ENCODE results near the gene ETV4.

The ETV4 gene

DNA sequence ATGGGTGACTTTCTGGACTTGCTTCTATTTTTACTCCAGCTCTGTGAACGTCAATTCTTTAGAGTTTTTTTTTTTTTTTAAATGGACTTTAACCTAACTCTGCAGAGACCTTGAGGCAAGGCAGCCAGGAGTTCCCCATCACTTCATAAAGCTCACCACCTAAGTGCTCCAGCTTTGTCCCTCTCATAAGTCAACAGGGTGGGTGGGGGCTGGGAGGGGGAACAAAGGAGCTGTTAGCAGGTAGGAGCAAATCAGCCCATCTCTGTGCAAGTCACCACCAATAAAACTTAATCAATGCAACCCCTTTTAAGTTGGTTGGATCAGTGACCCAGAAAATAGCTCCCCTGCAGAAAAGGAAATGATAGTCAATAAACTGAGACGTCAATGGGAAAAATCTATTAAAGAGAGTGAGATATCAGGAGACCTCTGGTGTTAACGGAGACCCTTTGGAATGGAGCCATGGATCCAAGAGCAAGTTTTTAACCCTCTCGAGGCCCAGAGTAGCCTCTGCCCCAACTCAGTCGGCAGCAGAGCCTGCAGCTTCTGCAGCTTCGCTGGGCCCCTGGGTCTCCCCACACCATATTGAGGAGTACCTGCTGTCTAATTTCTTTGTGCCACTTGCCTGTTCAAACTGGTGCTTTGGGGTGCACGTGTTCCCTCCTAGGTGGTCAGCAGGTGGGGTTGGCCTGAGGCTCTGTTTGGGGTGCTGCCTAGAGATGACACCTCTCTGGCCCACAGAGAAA lies 27.6 kb upstream of the ETV4 start:
- no peak for DNase-seq (ENCODE audit: low read depth in 2 of 2)

DNA sequence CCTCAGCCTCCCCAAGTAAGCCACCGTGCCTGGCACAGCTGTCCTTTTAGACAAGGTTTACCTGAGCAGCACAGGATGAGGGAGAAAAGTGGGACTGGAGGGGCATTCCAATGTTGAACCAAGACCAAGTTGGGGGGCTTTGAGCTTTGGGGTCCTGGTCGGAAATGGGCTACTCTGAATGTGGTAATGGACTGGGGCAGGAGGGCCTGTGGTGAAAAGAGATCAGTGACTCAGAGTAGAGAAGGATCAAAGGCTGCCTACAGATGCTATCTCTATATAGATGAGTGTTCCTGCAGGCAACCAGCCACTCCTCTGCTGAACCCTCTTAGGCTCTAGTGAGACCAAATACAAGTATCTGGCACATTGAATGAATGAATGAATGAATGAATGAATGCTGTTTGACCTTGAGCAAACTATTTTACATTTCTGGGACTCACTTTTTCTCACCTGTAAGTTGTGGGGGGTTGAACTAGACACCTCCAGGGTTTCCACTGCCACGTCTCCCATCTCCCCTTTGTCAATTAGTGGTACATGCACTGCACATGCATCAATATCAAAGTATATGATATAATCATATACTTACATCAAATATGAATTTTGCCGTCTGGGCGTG lies 26.3 kb upstream of the ETV4 start:
- DNase-seq (ENCODE audit: low read depth in 2 of 2): no peak

DNA sequence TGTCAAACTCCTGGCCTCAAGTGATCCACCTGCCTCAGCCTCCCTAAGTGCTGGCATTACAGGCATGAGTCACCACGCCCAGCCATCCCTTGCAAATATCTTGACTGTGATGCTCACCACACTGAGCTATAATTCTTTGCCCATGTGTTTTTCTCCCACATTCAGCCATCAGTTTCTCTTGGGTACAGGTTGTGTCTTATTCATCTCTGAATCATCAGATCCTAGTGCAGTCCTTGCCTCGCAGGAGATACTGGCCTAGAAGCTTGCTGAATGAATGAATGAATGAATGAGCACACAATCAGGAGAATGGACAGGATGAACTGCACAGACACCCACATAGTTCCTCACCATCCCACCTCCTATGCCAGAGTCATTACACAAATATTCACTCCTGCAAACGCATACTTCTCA lies 24.4 kb upstream of the ETV4 start:
- DNase-seq (ENCODE audit: low read depth in 2 of 2): no peak

DNA sequence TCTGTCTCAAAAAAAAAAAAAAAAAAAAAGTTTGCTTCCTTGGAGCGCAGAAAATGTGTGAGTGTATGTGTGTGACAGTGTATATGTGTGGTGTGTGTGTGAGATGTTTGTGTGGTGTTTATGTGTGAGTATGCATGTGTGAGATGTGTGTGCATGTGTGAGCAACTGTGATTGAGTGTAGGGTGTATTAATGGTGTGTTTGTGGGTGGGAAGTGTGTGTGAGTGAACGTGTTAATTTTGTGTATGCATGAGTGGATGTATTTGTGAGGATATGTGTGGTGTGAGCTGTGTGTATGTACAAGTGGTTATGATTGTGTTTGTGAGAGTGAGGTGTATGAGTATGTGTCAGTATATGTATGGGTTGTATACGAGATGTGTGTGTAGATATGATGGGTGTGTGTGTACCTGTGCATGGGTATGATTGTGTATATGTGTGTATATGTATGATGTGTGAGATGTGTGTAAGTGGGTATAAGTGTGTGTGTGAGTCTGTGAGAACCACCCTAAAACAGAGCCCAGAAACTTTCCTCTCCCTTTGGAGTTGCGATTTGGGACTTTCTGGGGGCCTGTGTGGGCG lies 22.5 kb upstream of the ETV4 start:
- DNase-seq (ENCODE audit: low read depth in 2 of 2): no peak

DNA sequence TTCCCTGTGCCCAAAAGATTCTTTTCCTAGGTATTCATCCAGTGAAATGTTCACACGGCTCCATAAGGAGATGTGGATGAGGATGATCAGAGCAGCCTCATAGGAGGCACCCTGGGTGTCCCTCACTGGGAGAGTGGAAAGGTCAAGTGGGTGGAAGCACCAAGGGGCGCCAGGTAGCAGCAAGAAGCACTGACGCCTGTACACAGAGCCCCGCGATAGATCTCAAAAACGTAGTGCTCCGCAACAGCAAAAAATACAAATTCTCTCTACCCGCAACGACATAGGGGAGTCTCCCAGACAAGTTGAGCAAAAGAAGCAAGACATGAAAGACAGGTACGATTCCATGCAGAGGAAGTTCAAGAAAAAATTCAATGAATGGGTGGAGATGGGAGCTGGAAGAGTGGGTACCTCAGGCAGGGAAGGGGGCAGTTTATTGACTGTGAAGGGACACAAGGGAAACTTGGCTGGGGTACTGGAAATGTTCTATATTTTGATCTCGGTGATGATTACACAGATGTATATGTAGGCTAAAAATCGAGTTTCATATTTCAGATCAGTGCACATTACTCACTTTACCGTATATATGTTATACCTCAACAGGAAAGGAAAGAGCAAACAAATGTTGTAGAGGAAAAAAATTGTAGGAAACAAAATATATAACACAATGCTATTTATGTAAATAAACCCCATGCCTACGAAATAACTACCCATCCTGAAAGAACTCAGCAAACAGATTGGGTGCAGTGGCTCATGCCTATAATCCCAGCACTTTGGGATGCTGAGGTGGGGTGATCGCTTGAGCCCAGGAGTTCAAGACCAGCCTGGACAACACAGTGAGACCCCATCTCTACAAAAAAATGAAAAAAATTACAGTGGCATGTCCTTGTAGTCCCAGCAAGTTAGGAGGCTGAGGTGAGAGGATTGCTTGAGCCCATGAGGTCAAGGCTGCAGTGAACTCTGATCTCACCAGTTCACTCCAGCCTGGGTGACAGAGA lies 17.8 kb upstream of the ETV4 start:
- DNase-seq (ENCODE audit: low read depth in 2 of 2): no peak

DNA sequence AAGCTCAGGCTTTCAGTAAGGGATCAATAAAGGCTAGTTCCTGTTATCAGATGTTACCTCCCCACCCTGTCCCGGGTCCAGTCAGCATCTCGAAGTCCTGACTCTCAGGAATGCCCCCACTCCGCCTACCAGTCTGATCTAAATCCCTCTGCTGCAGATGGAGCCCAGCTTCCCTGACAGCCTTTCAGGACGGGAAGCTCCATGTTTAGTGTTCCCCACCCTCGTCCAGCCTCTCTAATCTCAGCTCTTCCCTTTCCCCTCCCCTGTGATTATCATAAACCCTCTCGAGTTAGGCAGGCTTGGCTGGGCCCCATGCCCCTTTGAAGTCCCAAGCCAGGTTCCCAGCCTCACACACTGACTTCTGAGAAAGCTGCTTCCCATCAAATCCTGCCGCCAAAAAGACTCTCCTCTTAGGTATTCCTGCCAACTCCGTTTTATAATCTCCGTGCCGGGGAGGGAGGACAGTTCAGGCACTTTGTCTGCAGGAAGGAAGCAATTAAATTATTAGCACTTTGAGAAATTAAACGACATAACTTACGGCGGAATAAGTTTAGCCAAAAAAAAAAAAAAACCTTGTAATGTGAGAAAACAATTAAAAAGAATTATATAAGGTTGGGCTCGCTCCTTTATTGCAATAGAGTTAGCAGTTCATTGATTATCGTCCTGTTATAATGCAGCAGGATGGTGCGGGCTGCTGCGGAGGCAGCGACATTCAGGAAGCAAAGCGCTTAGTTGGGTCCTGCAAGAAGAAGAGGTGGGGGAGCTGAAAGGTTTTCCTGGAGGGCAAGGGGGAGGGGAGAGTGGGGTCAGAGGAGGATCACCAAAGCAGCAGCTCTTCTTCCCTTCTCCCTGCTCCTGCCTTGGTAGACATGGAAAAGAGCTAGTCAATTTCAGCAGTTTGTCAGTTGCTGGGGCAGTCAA lies 16.8 kb upstream of the ETV4 start:
- no peak for DNase-seq (ENCODE audit: low read depth in 2 of 2)

DNA sequence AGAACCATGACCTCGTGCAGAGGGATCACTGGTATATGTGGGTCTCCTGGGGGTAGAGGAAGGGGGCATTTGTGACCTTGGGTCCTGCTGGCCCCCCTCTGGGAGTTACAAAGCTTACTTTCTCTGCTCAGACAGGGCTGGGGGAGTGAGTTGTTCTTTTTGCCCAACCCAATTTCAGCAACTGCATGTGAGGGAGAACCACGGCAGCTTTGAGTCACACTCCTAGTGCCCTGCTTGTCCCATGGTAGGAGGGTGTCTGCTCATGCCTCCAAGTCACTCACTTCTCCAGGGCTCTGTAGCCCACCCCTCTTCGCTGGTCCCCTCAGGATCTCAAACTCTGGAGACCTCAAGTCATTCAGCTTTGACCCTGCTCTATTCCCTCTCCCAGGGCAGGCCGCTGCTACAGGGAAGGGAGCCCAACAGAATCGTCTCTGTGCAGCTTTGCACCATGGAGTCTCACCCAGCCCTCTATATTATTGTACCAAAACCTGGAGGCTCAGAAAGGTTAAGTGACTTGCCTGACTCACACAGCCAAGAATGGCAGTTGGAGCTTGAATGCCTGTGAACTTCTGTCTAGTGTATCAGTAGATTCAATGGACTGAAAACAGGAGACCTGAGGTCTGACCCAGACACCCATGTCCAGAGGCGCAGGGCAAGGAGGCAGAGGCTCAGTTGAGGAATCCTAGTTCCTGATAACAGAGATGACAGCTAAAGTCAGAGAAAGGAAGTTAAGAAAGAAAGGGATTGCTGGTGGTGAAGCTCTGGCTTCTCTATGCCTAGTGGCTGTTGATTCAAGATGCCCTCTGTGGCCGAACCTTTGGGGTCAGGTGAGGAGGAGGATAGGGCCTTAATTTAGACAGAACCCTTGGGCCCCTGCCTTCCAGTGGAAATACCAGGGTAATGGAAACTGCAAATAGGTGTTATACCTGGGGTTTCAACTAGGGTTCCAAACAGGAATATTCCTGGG lies 14.6 kb upstream of the ETV4 start:
- DNase-seq (ENCODE audit: low read depth in 2 of 2): no peak

DNA sequence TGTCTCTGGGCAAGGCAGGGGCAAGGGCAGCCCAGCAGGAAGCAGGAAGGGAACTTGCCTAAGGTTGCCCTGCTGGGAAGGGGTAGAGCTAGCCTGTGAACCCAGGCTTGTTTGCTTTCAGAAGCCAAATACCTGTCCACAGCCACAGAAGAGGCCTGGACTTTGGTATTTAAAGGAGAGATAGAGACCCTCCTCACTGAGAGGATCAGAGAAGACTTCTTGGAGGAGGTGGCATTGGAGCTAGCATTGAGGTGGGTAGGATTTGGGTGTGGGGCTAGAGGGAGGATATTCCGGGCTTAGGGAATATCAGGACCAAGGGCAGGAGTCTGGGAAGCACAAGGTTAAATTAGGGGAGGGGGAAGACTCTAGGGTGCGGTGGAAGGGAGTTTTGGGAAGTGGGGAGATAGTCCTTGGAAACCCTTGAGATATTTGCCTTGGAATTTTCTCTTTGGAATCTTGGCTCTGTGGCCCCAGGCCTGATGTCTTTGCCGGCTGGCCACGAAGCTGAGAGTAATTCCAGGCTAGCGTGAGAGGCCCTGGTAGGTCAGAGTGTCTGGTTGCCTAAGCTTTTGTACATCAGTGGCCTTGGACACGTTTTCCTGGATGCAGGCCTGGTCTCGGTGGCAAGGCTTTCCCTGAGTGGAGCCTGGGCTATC lies 13.1 kb upstream of the ETV4 start:
- DNase-seq (ENCODE audit: low read depth in 2 of 2): no peak

DNA sequence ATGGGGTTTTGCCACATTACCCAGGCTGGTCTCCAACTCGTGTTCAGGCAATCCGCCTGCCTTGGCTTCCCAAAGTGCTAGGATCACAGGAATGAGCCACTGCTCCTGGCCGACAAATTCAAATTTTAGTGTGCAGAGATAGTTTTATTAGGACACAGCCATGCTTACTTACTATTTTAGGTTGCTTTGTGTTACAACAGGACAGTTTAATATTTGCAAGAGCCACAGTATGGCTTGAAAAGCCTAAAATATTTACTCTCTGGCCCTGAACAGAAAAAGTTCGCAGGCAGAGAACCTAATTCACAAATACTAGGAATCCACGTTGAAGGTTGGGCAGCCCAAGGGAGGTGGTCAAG lies 12.6 kb upstream of the ETV4 start:
- no peak for DNase-seq (ENCODE audit: low read depth in 2 of 2)

DNA sequence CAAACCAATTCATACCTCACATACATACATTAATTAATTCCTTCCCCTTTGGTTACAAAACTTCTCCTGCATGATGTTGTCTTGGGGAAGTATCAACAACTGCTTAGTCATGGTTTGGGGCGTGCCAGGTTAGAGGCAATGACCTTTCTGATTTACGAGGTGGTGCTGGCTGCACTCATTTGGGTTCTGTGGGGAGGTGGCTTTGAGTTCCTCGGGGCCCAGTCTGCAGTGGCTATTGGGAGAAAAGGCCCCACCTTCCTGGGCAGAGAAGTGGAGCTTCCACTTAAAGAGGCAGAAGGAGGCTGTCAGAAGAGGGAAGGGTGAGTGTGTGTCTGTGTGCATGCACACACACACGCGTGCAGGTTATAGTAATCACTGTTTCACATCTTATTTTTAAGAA lies 10.2 kb upstream of the ETV4 start:
- no peak for DNase-seq (ENCODE audit: low read depth in 2 of 2)

DNA sequence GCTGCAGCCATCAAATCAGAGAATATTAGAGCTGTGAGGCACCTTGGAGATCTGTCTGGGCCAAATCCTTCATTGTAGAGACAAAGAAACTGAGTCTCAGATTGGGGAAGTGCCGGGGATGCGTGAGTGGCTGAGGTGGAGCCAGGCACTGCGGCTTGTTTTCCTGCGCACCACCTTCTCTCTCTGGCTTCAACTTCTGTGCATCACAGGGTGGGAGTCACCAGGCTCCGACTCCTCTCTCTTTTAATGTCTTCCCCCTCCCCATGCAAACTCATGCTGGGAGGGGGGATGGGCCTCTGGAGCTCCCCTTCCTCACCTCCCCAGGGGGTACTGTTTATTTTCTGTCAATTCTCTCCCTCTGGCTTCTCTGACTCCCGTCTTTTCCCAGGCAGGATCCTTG lies 8.7 kb upstream of the ETV4 start:
- no peak for DNase-seq (ENCODE audit: low read depth in 2 of 2)

DNA sequence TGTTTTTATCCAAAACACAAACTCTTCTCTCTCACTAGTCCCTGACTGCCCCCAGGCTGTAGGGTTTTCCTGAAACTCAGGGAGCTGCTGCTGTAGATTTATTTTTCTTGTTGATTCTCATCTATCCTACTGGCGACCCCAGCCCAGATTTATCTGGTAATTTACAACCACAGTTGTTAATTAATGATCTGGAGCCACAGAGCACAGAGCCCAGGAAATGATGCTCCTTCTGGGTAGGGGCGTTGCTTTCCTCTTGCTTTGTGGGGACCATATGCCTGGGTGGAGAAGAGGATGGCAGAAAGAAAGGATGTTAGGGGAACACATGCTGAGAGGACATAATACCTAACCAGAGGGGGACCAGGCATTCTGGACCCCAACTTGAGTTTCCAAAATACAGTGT lies 7.4 kb upstream of the ETV4 start:
- no peak for DNase-seq (ENCODE audit: low read depth in 2 of 2)

DNA sequence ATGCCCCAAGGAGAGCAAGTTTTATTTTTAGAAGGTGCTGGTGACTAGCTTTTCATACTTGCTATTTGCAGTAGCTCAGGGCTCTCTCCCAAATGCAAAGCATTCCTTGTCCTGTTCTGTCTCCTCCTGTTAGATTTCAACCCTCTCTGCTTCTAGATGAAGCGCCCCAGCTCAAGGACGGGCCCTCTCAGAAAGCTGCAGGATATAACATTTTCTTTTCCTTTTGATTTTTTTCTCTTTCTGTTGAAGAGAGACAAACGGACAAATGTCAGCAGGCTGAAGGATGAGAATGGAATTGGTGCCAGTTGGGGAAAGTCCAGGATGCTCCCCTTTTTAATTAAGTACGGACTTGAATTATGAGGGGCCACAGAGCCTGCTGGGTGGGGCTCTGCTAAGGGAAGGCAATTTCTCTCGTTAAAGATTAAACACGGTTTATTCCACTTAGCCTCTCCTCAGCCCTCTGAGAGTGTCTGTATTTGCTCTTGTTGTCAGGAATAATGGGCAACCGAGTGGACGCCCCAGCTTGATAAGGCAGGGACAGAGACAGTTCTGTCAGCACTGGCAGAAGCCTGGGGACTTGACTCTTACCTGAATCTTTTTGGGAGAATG lies 6.2 kb upstream of the ETV4 start:
- DNase-seq (ENCODE audit: low read depth in 2 of 2): no peak

DNA sequence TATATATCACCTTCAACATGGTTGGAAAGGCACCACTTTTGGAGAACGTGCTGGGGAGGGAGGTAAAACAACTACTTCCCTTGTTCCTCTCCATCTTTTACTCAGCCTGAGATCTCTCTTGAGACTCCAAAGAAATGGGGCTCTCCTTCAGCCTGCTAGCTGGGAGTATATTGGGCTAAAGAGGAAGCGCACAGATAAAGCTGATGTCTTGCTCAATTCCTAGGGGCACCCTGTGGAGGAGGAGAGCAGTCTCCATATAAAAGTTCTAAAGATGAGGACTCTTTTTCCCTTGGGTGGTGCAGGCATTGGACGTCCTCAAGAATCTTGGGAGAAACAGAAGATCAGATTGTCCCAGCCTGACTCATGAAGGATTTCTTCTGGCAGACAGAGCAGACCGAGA lies 4.6 kb upstream of the ETV4 start:
- DNase-seq (ENCODE audit: low read depth in 2 of 2): no peak

DNA sequence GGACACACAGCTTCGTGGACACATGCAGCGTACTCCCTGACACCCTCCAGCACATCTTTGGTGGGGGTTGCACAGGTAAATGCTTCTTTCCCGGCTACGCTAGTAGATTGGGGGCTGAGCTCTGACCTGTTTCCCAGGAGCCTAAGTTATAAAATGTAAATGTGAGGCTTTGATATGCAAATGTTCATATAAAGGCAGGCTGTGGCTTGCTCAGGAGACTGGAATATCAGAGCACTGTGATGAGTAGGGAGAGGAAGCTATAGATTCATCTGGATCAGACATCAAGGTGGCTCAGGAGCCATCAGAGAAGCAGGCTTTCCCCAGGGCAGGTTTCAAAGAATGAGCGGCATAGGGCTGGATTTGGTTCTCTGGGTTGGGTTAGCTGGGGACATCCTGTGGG lies 3.4 kb upstream of the ETV4 start:
- no peak for DNase-seq (ENCODE audit: low read depth in 2 of 2)

DNA sequence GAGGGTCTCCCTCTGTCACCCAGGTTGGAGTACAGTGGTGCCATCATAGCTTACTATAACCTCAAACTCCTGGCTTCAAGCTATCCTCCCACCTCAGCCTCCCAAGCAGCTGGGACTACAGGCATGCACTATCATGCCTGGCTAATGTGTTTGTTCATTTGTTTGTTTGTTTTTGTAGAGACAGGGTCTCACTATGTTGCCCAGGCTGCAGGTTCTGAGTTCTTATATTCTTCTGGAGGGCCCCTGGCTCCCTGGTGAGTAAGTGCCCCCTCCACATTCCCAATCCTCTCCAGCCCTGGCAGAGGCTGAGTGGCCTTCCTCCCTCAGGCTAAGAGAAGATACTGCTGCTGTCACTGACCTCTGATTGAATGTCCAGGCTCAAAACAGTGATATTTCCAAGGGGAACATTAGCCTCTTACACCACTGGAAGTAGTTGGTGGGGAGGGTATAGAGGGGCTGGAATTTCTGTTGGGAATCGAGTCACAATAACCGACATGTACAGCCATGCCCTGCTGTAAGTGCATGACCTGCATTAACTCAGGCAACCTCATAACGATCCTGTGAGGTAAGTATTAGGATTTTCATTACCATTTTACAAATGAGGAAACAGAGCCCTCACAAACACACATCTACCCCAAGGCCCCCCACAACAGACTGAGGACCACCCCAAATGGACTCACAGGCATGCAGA lies 2.7 kb upstream of the ETV4 start:
- no peak for DNase-seq (ENCODE audit: low read depth in 2 of 2)

DNA sequence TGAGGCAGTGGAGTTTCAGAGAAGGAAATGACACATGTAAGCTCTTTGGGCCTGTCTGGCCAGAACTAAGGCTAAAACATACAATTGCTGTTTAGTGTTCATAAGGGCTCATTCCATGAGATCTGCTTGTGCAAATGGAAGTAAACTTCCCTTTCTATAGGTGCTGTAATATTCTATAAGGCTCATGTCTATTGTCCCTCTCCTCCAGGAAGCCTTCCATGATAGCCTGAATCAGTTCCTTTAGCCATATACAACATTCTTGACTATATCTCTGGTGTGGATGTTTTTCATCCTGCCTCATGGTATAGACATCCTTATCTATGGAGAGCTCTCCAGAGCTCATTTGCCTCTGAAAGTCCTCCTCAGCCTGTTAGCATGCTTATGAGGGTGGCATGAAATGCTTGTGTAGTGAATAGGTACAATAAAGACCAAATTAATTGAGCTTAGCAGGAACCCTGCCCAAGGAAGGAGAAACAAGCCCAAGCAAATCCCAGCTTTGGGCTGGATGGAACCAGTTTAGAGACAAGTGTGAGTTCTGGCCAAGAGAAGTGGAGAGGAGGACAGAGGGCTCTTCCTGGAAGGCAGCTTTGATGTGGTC lies 1.6 kb upstream of the ETV4 start:
- no peak for DNase-seq (ENCODE audit: low read depth in 2 of 2)

DNA sequence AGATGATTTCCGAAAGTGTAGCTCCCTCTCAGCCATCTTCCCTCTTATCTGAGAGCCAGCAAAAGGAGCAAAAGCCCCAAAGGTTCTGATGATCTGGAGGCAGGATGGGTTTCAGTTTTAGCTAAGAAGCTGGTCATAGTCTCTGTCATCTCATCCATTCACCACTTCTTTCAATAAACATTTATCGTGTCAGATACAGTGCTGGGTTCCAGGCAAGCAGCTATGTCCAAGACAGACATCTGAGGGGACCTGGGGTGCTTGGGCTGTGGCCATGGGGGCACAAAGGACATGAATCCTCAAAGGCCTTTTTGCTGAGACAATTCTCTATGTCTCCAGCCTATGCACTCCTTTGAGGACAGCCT lies 1.0 kb upstream of the ETV4 start:
- DNase-seq (ENCODE audit: low read depth in 2 of 2): no peak

DNA sequence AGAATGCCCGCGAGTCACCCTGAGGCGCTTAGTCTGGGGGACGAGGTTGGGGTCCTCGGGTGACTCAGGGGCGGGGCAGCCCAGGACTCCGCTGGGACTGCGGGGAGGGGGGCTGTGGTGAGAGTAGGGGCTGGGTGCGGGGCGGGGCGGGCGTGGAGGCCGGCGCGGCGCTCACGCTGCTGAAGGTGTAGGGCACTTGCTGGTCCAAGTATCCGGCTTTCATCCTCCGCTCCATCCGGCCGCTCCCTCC lies 832 bp downstream of the ETV4 start:
- no peak for DNase-seq (ENCODE audit: low read depth in 2 of 2)
